K562 (cell line): ENCODE data around the gene DYNC2H1.

Experiments used
- KDM5B ChIP-seq: fragments of 200-600 bp; sonication (generic); IDR thresholded peaks from 2 replicates; pipeline ENCODE4 v1.6.1; 2012; ENCODE audit warnings: low read depth, mild to moderate bottlenecking, moderate library complexity, low read length, control low read depth, inconsistent platforms; ENCODE audit not compliant: insufficient replicate concordance
- LARP7 ChIP-seq: fragments of 450-650 bp; IDR thresholded peaks from 2 replicates; pipeline ENCODE4 v1.6.1; 2016
- NELFE ChIP-seq: IDR thresholded peaks from 2 replicates; pipeline ENCODE4 v1.6.1; 2011; ENCODE audit warnings: mild to moderate bottlenecking; ENCODE audit not compliant: insufficient read depth, insufficient read length
- PCBP2 ChIP-seq: fragments of 200-400 bp; formaldehyde crosslinking; IDR thresholded peaks from 2 replicates; pipeline ENCODE4 v1.6.1; 2018; ENCODE audit warnings: low read length, low read depth, mild to moderate bottlenecking, moderate library complexity; ENCODE audit not compliant: poor library complexity, severe bottlenecking
- TF ChIP-seq, protein P1 (sequence below), 2 experiments: fragments of 450-650 bp in 1 of 2; IDR thresholded peaks; 2 replicates each; pipeline ENCODE4 v1.6.1; 2011 to 2017; ENCODE audit warnings: low read depth in 2 of 2, antibody characterized with exemption in 1 of 2, borderline replicate concordance in 1 of 2, low read length in 1 of 2, mild to moderate bottlenecking in 1 of 2, mixed read lengths in 1 of 2; ENCODE audit not compliant: control insufficient read depth in 1 of 2

DNA sequence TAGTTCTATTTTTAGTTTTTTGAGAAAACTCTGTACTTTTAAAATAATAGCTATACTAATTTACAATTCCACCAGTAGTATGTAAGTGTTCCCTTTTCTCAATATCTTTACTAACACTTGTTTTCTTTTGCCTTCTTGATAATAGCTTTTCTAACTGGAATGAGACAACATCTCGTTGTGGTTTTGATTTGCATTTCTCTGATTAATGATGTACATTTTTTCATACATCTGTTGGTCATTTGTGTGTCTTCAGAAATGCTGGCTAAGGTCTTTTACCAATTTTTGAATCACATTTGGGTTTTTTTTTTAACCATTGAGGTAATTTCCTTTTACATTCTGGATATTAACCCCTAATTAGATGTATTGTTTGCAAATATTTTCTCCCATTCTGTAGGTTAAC lies 258.9 kb downstream of the DYNC2H1 start:
- no peak for TF ChIP-seq NELFE
- TF ChIP-seq, protein P1, sequence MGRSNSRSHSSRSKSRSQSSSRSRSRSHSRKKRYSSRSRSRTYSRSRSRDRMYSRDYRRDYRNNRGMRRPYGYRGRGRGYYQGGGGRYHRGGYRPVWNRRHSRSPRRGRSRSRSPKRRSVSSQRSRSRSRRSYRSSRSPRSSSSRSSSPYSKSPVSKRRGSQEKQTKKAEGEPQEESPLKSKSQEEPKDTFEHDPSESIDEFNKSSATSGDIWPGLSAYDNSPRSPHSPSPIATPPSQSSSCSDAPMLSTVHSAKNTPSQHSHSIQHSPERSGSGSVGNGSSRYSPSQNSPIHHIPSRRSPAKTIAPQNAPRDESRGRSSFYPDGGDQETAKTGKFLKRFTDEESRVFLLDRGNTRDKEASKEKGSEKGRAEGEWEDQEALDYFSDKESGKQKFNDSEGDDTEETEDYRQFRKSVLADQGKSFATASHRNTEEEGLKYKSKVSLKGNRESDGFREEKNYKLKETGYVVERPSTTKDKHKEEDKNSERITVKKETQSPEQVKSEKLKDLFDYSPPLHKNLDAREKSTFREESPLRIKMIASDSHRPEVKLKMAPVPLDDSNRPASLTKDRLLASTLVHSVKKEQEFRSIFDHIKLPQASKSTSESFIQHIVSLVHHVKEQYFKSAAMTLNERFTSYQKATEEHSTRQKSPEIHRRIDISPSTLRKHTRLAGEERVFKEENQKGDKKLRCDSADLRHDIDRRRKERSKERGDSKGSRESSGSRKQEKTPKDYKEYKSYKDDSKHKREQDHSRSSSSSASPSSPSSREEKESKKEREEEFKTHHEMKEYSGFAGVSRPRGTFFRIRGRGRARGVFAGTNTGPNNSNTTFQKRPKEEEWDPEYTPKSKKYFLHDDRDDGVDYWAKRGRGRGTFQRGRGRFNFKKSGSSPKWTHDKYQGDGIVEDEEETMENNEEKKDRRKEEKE (IDR thresholded peaks at IDR 0.05; ENCODE audit: borderline replicate concordance in 1 of 2, control insufficient read depth in 1 of 2, low read depth in 2 of 2, low read length in 1 of 2), result no peak
- TF ChIP-seq LARP7, result no peak
- no peak for TF ChIP-seq KDM5B
- TF ChIP-seq PCBP2, result no peak
